GM19452 (cell line): ENCODE results near the gene RPL6.

Experiments
- ATAC-seq: cut with Tn5 transposase; IDR thresholded peaks from one replicate; pipeline ENCODE4 v1.9.1; 2021; ENCODE audit not compliant: unreplicated experiment

The RPL6 gene

GRCh38 chr12:112381406-112381882 lies 28.0 kb downstream of the RPL6 start:
- peak; percentile 39 for ATAC-seq

DNA sequence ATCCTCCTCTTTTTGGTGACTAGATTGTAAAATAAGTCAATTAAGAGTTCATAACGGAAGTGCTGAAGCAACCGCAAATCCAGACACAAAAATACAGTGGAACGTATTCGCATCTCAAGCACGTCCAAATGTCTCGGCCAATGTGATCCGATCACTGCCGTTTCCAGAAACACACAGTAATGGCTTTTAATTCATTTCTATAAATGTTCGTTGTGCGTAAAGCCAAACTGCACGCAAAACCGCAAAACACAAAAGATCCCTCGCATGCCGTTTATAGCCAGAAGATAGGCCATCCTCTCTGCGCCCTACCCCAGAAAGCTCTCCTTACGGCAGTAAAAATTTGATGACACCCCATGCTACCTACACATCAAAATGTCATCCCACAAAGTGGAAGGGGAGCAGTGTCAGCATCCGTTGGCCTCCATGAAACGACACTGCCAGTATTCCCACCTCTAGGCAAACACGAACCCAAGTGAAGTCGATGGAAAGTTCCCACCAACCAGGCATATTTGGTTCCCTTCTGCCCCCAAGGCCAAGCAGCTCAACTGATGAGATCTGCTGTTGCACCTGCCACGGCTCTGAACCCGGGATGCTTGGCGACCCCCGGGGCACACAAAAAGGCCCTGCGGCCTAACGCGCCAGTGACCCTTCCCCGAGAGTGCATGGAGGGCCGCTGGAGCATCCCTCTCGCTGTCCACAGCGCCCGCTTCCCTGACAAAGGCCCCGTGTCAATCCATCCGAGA lies 28.6 kb downstream of the RPL6 start:
- ATAC-seq, result no peak

- no peak for ATAC-seq
These were observed 34.3 kb downstream of the RPL6 start for GRCh38 chr12:112375105-112375504.

DNA sequence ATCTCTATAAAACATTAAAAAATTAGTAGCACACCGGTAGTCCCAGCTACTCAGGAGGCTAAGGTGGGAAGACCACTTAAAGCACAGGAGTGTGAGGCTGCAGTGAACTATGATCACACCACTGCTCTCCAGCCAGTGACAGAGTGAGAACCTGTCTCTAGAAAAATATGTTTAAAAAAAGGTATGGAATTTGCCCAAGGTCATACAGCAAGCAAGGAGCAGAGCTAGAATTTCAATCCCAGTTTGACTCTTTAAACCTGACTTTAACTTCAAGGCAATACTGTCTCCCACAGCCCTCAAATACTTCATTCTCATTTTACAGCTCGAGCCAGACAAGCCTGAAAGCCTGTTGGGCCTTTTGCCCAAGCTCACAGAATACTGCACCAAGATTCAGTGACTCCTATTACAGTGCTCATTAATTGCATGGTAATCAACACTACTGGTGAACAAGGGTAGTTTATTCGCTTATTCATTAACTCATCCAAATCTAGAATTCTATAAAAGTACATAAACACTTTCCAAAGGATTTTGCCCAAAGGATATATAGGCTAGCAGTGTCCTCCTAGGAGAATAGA lies 35.2 kb downstream of the RPL6 start:
- no peak for ATAC-seq

DNA sequence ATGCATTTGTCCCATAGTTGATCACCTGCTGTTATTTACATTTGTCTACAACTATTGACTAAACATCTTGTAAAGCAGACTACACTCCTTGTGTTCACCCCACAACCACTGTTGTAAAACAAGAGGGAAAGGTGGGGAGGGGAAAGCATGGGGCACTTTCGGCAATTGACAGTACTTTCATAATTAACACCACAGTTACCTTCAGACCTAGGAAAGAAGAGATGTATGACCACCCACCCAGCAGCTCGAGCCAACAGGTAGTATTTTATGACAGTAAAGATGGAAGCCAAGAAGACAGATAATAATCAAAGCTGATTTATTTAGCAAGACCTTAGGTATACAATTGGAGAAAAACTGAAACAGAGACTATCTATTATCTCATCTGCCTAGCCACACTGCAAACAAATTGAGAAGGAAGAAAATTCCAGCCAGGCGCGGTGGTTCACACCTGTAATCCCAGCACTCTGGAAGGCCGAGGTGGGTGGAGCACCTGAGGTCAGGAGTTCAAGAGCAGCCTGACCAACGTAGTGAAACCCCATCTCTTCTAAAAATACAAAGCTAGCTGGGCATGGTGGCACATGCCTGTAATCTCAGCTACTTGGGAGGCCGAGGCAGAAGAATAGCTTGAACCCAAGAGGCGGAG lies 38.4 kb downstream of the RPL6 start:
- ATAC-seq, result no peak

- no peak for ATAC-seq
These were observed 39.2 kb downstream of the RPL6 start for GRCh38 chr12:112370199-112370598.

DNA sequence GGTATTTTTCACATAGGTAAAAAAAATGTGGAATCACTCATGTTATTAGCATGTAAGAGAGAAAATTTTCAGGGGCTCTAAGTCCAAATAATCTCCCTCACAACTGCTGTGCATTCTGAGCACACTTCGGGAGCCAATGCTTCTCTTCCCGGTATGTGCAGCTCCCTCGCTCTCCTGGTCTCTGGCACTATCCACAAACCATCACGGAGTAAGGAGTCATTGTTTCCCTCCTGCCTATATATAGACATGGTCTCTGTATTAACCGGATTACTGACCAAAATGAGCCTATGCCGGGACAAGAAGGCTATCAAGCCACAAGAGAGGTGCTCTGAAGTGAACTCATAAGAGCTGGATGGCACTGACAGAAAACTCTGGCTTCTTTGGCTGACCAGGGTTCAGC lies 40.5 kb downstream of the RPL6 start:
- no peak for ATAC-seq

- ATAC-seq, result no peak
These were observed 41.4 kb downstream of the RPL6 start for GRCh38 chr12:112367965-112368364.

DNA sequence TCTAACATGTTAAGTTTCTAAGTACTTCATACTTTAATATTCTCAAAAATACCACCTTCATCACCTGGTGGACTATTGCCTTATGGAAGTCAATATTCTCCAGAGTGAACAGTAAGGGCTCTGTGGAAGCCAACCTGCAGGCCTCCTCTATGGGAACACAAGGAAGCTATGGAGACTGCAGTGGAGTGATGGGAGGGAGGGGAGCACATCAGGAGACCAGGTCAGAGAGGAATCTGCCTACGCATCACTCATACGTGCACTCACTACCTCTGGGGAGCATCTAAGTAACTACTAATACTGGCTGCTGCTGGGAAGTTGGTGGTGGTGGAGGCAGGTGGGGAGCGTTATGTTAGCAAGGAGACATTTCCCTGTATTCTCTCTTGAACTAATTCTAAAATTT lies 47.1 kb downstream of the RPL6 start:
- ATAC-seq, result no peak

- ATAC-seq, result no peak
These were observed 48.1 kb downstream of the RPL6 start for GRCh38 chr12:112361271-112361670.

DNA sequence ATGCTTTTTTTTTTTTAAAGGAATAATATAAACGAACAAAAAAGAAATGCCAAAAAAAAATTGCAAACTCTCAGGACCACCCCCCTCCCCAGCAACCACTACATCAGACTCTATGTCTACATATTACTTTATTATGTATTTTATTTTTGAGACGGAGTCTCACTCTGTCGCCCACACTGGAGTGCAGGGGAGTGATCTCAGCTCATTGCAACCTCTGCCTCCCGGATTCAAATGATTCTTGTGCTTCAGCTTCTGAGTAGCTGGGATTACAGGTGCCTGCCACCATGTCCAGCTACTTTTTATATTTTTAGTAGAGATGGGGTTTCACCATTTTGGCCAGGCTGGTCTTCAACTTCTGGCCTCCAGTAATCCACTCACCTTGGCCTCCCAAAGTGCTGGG lies 50.1 kb downstream of the RPL6 start:
- no peak for ATAC-seq

GRCh38 chr12:112357214-112357613 lies 52.2 kb downstream of the RPL6 start:
- no peak for ATAC-seq
